CD4-positive, alpha-beta T cell treated with Interleukin-2 at 100 ng/mL for 4 hours (primary cell): ENCODE measurements around the gene SLX9.
"Not testable (repeated sequence)": the region's sequence is repeated elsewhere in the genome, so short reads cannot be mapped to it uniquely, and the experiment has no call there.

Source experiments
- DNase-seq: peaks from one replicate; pipeline ENCODE4 v3.0.0-alpha.2; 2020; ENCODE audit warnings: low spot score

SLX9 gene

DNA sequence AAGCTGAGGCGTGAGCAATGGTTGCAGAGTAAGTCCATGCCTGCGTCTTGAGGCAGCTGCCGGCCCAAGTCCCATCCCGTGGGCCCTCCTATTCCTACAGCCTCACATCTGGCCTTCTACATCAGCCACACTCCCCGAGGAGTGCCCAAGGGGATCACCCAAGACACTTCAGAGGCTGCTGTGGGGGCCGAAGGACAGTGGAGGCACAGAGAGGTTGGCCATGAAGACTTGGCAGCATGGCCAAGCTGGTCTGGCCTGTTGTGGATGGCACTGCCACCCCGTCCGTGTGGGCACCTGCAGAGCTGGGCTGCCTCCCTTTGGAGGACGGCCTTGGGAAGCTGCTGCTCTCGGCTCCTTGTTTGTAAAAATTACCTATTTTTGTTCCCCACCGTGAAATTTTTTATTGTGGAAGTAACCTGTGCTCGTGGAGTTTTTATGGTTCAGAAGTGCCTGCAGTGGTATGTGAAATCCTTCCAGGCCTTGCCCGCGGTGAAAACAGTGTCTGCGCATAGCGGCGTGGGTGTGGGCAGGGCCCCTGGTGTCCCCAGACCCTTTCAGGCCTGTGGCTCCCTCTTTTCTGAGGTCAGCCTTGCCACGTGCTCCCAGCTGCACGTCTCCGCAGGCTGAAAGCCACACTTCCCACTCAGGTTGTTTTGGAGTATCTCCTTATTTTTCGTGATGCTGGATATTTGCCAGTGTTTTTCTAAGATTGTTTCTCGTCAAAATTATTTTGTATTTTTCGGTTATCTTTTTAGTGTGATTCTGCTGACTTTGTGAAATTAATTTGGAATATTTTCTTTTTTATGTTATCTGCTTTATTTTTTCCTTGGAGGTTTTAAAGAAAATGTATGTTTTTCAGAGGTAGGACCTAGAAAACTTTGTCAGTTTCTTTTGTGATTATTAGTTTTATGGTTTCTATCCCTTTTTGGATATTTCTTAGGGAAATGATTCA lies 20.6 kb downstream of the SLX9 start:
- DNase-seq = no peak

GRCh38 chr21:44962403-44962966 lies 22.7 kb downstream of the SLX9 start:
- DNase-seq = no peak

DNA sequence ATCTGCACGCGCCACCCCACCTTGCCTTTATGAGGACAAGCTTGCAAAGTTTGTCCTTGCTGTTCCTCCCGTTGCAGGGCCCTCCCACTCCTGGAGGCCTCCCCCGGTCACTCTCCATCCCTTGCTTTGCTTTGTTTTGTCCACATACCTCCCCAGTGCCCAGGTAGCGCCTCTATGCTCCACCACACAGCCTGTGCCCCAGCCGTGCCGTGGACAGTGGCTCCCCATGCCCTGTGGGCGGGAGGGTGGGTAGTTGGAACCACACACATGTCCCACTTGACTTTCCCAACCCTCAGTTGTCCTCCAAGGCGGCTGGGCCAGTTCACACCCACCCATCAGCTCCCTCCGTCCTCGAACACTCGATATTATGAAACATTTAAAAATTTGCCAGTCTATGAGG lies 24.6 kb downstream of the SLX9 start:
- no peak for DNase-seq

DNA sequence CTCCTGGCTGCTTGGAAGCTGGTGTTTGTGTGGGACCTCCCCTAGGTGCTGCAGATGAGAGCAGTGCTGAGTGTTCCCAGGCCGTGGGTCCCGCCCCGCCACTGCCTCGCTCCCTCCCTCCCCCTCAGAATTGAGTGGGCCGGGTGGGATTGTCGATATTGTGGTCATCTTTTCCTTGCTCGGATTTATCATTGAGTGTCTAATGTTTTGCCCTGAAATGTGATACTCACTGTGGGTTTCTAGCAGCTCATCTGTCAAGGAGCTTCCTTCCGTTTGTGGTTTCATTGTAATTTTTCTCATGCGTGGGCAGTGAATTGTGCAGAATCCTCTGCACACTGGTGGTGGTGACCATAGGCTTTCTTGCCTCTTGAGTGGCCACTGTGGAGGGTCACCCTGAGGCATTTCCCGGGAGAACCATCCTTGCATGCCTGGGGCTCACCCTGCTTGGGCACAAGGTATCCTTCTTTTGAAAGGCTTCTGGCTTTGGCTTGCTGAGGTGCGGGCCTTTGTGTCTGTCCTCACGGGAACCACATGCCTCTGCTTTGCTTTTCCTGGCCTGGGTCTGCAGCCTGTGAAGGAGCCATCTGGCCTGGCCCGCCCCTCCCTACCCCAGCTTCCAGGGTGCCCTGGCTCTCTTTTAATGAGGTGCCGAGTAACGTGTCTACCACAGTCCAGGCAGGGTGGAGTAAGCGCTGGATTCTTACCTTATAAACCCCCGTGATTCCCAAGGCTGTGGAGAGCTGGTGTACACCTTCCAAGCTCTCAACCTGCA lies 25.6 kb downstream of the SLX9 start:
- DNase-seq = peak; percentile 17

- DNase-seq = no peak
Observed at GRCh38 chr21:44966135-44967081, 26.6 kb downstream of the SLX9 start.

DNA sequence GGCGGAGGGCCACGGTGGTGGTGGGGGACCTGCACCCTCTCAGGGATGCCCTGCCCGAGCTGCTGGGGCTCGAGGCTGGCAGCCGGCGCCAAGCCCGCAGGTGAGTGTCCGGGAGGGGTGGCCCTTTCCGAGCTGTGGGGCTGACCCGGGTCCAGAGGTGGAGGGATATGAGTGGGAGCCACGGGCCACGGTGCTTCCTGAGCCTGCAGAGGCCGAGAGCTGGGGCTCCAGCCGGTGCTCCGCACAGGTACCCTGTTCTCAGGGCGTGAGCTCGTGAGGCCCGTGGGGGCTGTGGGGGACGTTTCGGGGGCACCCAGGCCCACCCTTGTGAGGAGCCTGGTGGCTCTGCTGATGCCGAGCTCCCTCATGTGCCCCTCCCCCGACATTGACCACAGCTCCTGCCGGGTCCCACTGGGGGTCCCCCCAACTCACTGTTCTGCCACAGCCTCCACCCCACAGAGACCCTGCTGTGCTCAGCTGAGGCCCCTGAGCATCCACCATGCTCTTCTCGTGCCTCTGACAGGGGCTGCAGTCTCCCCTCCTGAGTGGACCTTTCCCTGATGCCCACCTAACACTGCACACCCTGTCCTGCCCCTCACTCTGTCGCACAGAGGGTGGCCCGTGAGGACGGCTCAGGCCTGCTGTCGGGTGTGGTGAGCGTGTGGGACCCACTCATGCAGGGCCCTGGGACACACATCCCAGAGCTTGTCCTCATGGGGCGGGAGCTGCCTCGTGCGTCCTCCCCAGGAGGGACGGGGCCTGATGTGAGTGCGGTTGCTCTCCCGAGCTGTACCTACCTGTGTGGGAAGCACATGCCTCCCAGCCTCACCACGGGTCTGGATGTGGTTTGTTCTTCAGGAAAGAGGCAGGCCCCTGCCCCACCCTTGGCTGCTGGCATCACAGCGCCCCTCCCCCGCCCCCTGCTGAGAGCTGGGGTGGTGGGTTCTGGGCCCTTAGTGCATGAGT lies 27.5 kb downstream of the SLX9 start:
- DNase-seq = no peak

GRCh38 chr21:44969066-44969670 lies 29.3 kb downstream of the SLX9 start:
- no peak for DNase-seq

DNA sequence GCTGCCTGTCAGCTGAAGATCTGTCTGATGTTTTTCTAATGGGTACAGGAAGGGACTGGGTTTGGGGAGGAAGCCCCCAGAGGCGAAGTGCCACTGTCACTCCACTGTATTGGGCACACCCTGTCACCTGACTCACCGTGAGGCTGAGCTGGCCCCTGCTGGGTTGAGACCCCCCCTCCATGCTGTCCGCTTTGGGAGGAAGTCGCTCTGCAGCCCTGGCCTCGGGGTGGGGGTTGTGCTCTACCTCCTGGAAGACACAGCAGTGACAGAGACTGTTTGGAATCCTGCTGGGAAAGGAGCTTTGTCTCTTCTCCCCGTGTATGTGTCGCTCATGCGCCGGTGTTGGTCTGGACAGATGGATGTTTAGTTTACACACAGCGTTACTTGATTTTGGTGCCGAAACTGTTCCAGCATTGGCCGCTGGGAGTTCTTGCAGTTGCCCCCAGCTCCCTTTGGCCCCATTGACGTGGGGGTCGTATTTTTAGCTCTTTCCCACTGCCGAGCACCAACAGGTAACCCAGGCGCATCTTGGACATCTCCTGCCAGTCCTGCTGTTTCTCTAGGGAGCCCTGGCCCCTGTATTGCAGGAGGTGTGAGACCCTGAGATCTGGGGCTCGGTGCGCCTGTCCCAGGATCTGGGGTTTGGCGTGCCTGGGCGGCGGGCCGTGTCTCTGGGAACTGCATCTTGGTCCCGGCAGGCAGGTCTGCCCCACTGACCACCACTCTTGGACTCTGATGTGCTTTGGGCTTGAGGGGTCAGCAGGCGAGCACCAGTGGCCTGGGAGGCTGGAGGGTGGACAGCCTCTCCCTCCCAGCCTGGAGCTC lies 30.3 kb downstream of the SLX9 start:
- DNase-seq = no peak

DNA sequence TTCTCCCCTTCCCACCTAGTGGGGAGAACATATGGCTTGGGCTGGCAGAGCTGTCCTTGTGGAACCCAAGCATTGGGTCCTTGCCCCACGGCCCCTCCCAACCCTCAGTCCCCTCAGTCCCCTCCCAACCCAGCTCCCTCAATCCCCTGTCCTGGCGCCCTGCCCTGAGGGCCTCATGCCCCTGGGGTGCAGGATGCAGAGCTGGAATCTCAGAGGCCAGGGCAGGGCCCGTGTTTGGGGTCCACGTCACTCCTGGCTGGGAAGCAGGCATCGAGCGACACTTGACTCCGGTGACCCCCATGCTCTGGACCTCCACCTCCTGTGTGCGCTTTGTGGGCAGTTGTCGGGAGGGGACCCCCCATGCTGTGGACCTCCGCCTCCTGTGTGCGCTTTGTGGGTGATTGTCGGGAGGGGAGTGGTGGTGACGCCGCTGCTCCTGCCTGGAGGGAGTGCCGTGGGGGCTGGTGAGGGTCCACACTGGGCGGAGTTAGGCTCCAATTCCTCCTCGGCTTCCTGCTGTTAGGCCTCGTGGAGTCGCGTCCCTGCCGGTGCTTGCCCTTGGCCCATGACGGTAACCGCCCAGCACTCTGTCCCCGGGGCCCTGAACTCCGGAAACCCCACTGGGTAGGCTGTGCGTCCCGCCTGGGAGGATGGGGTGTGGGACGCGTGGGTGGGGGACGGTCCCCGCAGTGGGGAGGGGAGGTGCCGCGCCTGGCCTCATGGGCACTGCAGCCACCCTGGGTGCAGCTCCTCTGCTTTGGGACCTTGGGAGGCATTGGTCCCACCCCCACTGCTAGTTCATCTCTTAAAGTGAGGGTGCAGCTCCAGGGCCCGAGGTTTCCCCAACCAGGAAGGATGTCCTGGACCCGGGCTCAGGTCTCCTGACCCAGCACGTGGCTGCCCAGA lies 31.2 kb downstream of the SLX9 start:
- DNase-seq = no peak

DNA sequence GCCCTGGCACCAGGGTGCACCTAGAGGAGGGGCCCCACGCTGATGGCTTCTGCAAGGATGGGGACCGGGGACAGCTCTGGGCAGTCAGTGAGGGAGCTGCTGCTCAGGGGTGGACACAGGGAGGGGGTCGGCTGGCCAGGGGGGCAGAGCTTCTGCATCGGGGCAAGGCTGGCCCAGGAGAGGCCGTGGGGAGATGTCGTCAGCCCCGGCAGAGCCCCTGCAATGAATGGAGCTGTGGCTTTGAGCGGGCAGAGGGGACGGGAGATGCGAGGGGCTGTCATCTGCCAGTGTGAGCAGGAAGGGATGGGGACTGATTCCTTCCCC lies 31.8 kb downstream of the SLX9 start:
- DNase-seq = no peak

DNA sequence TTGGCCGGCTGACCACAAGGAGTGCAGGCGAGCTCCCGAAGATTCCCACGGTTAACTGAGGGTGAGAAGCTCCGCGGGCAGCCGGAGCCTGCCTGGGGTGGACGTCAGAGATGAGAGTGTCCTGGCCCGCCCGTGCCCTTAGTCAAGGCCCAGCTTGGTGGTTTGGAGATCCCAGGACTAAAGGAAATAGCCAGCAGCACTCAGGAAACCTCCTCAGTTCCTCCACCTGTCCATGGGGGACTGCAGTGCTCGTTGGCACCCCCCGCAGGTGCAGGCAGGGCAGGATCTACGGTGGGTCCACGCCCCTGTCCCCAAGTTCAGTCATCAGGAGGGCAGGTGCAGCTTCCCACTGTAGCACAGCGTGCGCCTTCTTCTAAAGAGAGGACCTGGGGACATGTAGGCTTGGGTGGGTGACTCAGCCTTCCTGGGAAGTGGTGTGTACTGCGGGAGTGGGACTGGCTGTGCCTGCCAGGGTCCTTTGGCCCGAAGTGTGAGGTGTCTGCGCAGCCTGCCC lies 32.5 kb downstream of the SLX9 start:
- no peak for DNase-seq

DNA sequence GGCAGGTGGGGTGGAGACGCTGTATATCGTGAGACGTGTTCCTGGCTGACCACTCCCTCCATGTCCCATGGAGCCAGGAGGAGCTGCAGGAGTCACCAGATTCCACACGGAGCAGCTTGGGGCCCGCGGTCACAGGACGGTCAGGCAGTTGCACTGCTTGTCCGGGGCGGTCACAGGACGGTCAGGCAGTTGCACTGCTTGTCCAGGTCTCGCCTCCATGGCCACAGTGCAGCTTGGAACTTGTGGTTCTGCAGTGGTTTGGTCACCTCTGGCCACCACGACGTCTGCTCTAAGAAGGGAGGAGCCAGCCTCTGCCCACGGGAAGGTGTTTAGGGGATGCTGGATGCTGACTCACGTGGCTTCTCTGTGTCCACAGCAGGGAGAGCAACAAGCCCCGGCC lies 33.0 kb downstream of the SLX9 start:
- no peak for DNase-seq

DNA sequence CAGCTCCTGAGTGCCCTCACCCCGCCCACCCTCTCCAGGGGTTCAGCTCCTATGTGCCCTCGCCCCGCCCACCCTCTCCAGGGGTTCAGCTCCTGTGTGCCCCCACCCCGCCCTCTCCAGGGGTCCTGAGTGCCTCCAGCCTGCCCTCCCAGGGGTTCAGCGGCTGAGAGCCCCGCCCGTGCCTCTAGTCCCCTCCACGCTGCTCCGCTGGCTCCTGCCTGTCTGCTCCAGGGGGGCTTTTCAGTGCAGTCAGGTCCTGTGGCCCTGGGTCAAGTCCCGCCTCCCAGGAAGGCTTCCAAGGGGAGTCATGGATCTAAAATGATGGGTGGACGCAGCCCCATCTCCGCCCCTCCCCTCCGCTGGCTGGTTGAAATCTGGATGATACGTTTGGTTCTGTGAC lies 33.8 kb downstream of the SLX9 start:
- DNase-seq = no peak

GRCh38 chr21:44974676-44975075 lies 34.8 kb downstream of the SLX9 start:
- DNase-seq = no peak

- DNase-seq = no peak
Observed at GRCh38 chr21:44975720-44976555, 36.1 kb downstream of the SLX9 start.

DNA sequence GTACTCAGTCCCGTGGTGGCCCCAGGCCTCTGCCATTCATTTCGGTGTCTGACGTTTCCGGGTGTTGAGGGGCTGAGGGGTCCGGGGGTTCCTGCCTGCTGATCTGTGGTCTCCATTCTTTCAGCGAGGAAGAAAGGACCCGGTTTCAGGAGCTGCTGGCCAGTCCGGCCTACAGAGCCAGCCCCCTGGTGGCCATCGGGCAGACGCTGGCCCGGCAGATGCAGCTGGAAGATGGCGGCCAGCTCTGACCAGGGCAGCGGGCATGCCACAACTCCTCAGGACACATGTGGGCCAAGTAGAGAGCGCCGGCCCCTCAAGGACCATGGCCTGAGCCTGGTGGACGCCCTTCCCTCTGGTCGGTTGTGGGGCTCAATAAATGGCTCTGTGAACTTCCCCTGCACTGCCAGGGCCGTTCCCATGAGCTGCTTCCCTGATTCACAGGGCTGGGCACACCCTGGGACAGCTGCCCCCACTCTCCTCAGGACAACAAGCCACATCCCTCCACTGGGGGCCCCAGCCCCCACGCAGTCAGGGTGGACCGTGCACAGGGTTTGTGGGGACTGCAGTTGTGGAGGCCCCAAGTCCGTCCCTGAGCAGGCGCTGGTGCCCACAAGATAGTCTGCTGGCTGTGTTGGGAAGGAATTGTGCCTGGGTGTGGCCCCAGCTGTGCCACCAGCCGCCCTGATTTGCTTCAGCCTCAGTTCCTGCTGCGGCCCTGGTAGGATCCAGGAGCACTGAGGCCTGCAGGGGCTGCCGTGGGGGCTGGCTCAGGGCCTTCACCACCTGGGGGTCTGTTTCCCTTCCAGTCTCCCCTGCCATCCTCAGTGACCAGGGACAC lies 36.9 kb downstream of the SLX9 start:
- not testable (repeated sequence) for DNase-seq
